ENCODE results near the gene PDZD4. TPM values are rescaled to one million over a fixed set of nuclear protein-coding genes. Genes with fewer than 3 reads are reported as not detected.

PDZD4 gene
- total RNA-seq, 4 donors from 2014 or later: 0.65 to 1.3 (median 0.80) TPM

GRCh38 chrX:153825042-153825441 lies 5.3 kb downstream of the PDZD4 start:
- TF ChIP-seq, protein P1, sequence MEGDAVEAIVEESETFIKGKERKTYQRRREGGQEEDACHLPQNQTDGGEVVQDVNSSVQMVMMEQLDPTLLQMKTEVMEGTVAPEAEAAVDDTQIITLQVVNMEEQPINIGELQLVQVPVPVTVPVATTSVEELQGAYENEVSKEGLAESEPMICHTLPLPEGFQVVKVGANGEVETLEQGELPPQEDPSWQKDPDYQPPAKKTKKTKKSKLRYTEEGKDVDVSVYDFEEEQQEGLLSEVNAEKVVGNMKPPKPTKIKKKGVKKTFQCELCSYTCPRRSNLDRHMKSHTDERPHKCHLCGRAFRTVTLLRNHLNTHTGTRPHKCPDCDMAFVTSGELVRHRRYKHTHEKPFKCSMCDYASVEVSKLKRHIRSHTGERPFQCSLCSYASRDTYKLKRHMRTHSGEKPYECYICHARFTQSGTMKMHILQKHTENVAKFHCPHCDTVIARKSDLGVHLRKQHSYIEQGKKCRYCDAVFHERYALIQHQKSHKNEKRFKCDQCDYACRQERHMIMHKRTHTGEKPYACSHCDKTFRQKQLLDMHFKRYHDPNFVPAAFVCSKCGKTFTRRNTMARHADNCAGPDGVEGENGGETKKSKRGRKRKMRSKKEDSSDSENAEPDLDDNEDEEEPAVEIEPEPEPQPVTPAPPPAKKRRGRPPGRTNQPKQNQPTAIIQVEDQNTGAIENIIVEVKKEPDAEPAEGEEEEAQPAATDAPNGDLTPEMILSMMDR (IDR thresholded peaks at IDR 0.05; ENCODE audit: low read depth): no peak

DNA sequence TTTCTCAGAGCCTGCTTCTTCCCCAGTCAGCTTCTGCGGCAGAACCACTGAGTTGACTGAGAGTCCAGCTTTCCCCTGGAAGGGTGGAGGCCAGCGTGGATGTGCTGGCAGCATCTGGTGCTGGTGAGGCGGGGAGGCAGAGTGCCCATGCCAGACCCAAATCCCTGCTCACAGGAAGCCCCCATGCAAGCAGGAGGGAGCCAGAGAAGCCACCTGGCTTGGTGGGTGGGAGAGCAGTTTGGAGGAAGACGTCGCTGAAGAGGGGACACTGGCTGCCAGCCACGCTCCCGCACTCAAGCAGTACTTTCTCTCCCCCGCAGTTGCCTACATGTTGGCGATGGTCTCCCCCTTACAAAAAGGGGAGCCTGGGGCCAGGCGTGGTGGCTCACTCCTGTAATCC lies 6.0 kb downstream of the PDZD4 start:
- TF ChIP-seq, protein P1 (IDR thresholded peaks at IDR 0.05; ENCODE audit: low read depth): no peak

- TF ChIP-seq, protein P1 (IDR thresholded peaks at IDR 0.05; ENCODE audit: low read depth): no peak
Measured at GRCh38 chrX:153821066-153821465, 9.3 kb downstream of the PDZD4 start.

GRCh38 chrX:153820601-153821000 lies 9.7 kb downstream of the PDZD4 start:
- TF ChIP-seq, protein P1 (IDR thresholded peaks at IDR 0.05; ENCODE audit: low read depth): no peak

- TF ChIP-seq, protein P1 (IDR thresholded peaks at IDR 0.05; ENCODE audit: low read depth): no peak
Measured at GRCh38 chrX:153819384-153820040, 10.8 kb downstream of the PDZD4 start.

DNA sequence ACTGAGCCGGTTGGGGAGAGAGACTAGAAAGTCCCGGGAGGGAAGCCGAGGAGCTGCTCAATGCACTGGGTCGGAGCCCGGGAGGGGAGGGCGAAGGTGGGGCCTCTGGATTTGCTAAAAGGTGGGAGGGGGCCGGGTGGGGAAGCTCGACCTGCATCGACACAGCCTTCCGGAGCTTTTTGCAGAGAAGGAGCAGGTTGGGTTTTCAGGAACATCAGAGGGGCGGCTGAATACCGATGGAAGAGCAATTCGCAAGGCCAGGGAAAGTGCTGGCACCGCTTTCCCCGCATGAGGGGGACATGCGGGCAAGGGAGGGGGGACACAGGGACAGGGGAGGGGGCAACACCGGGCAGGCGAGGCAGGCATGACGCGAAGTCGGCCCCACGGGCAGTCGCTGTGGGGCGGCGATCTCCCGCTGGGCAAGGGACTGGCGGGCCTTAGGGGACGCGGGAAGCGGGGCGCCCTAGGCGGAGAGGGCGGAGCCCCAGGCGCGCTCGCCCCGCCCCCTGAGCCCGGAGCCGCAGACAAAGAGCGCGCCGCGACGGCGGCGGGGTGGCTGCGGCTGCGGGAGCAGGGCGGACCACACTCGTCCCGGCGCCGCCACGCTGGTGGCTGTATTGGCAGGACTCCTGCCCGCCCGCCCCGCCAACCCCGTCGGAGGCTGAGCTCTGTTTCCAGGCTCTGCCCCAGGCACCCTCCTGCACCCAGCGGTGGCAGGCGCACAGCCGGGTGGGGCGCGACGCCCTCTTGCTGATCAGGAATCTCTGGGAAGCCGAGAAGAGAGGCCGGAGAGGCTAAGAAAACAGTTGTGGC lies 11.6 kb downstream of the PDZD4 start:
- TF ChIP-seq, protein P1 (IDR thresholded peaks at IDR 0.05; ENCODE audit: low read depth): no peak

Measured in subcutaneous adipose tissue (tissue), 4 donors.